Kidney (tissue), 14 donors: ENCODE data around the gene TRIO. TPM values are rescaled to one million over a fixed set of nuclear protein-coding genes. Genes with fewer than 3 reads are reported as not detected.

ENCODE experiments used
- DNase-seq, 5 donors: peaks; one replicate each; pipeline ENCODE4 v3.0.0-alpha.2; 2013 to 2020
- FAIRE-seq: peaks from 2 replicates; lab custom pipeline; 2012; peaks lifted over from hg19 to GRCh38; lab: Jason Lieb, UNC
- H3K27ac ChIP-seq, 2 donors: one replicate each; pipeline ENCODE4 v1.7.0; 2013; ENCODE audit warnings: low read depth in 2 of 2, low read length in 2 of 2, inconsistent platforms in 1 of 2
- H3K27me3 ChIP-seq: one replicate; pipeline ENCODE4 v1.7.1; 2013; ENCODE audit warnings: low read length, inconsistent platforms; ENCODE audit not compliant: control insufficient read depth, insufficient read depth
- H3K36me3 ChIP-seq, 3 donors: one replicate each; pipeline versions ENCODE4 v1.7.0 to v1.7.1; 2013; ENCODE audit warnings: low read length in 3 of 3, control low read depth in 1 of 3, inconsistent platforms in 1 of 3; ENCODE audit not compliant: insufficient read depth in 3 of 3, control insufficient read depth in 2 of 3
- H3K4me1 ChIP-seq, 3 donors: one replicate each; pipeline versions ENCODE4 v1.7.0 to v1.7.1; 2013; ENCODE audit warnings: low read length in 3 of 3, inconsistent platforms in 1 of 3, low read depth in 1 of 3; ENCODE audit not compliant: control insufficient read depth in 2 of 3, insufficient read depth in 2 of 3
- H3K4me3 ChIP-seq, 3 donors: one replicate each; pipeline versions ENCODE4 v1.7.0 to v1.8.1; 2013; ENCODE audit warnings: low read length in 3 of 3, control low read depth in 1 of 3, inconsistent platforms in 1 of 3
- H3K9ac ChIP-seq, 3 donors: one replicate each; pipeline versions ENCODE4 v1.7.0 to v1.7.1; 2013; ENCODE audit warnings: low read length in 3 of 3, control low read depth in 1 of 3, inconsistent platforms in 1 of 3
- H3K9me3 ChIP-seq, 3 donors: one replicate each; pipeline versions ENCODE4 v1.7.0 to v1.7.1; 2013; ENCODE audit warnings: low read length in 3 of 3, control low read depth in 1 of 3, inconsistent platforms in 1 of 3; ENCODE audit not compliant: control insufficient read depth in 2 of 3, insufficient read depth in 1 of 3
- CTCF ChIP-seq: IDR thresholded peaks from 3 replicates; pipeline ENCODE4 v1.5.1; 2012; ENCODE audit warnings: mild to moderate bottlenecking, moderate library complexity, borderline replicate concordance; ENCODE audit not compliant: insufficient read depth; ENCODE audit errors: extremely low read depth
- intact Hi-C: fragments of 100-400 bp; cut with DNase I; formaldehyde crosslinking; loops from one replicate; pipeline ENCODE4 v1.11.1; 2022
- polyA plus RNA-seq: library from polyadenylated mRNA; stranded (reverse); fragments of 350-450 nt; fragmentation: Illumina TruSeq; extraction: RNeasy Lipid Tissue Mini Kit (QIAGEN cat#74804); gene quantifications from one replicate; pipeline ENCODE4 v1.2.3, GENCODE V29; 2014; ENCODE audit warnings: low read depth, low replicate concordance; ENCODE audit not compliant: insufficient read depth
- total RNA-seq: library from RNA; stranded (reverse); fragmentation: NEBNext Ultra II Directional; extraction: Animal tissue kit (Norgen Biotek cat#: 25700); gene quantifications from one replicate; pipeline ENCODE4 v1.2.1, GENCODE V29; 2021
- donor health status: control.
- donor health status: control.
- donor health status: control.
- donor health status: control.
- donor health status: control.
- donor health status: DM: yes; HTN: yes; CAD: no.
- donor health status: Normal renal cell carcinoma (clear cell type).

The TRIO gene
- total and polyA plus RNA-seq, 2 donors from 2014 or later, result 9.5 to 149 TPM

GRCh38 chr5:14415698-14416074 is 272.5 kb downstream of the TRIO start:
- H3K4me3 ChIP-seq, result no peak overlapping the region
- no peak for TF ChIP-seq CTCF
- H3K4me1 ChIP-seq, result peaks cover 0 to 2% (median 0%) of the 10 kb centered on the region in 3 donors
- FAIRE-seq (no peak), DNase-seq (no peak)
- intact Hi-C loops, result no loop called here
- no peak overlapping the region for H3K27ac ChIP-seq
- peaks cover 0 to 22% (median 16%) of the 10 kb centered on the region in 3 donors for H3K36me3 ChIP-seq
- H3K27me3 ChIP-seq, result no peaks in the 10 kb centered on the region
- no peaks in the 10 kb centered on the region for H3K9me3 ChIP-seq
- H3K9ac ChIP-seq, result no peak overlapping the region

- DNase-seq (peak in 1 of 5 donors; percentile 62), FAIRE-seq (no peak)
- Histone ChIP-seq H3K27ac (no peak overlapping the region), H3K9me3 (no peaks in the 10 kb centered on the region), H3K36me3 (peaks cover 0 to 22% (median 16%) of the 10 kb centered on the region in 3 donors), H3K4me1 (peaks cover 0 to 2% (median 0%) of the 10 kb centered on the region in 3 donors), H3K9ac (no peak overlapping the region), H3K4me3 (no peak overlapping the region), H3K27me3 (no peaks in the 10 kb centered on the region)
- no peak for TF ChIP-seq CTCF
- intact Hi-C loops, result no loop called here
Measured at GRCh38 chr5:14416621-14417275, 273.6 kb downstream of the TRIO start.

- intact Hi-C loops, result no loop called here
- Histone ChIP-seq H3K9ac (no peak overlapping the region), H3K36me3 (peaks cover 3 to 22% (median 15%) of the 10 kb centered on the region in 3 donors)
Measured at GRCh38 chr5:14417276-14417730, 274.2 kb downstream of the TRIO start.

More at GRCh38 chr5:14417276-14417730, 274.2 kb downstream of the TRIO start:
- DNase-seq (peak in 3 of 5 donors; percentile 33 to 54 (median 47)), FAIRE-seq (no peak)
- Histone ChIP-seq H3K27me3 (no peaks in the 10 kb centered on the region), H3K27ac (no peak overlapping the region), H3K4me1 (peaks cover 0 to 2% (median 0%) of the 10 kb centered on the region in 3 donors), H3K4me3 (no peak overlapping the region), H3K9me3 (no peaks in the 10 kb centered on the region)
- TF ChIP-seq CTCF, result no peak
